Measurements from ENCODE around the gene NAV3. TPM values are rescaled to one million over a fixed set of nuclear protein-coding genes. Genes with fewer than 3 reads are reported as not detected.

Gene NAV3, protein sequence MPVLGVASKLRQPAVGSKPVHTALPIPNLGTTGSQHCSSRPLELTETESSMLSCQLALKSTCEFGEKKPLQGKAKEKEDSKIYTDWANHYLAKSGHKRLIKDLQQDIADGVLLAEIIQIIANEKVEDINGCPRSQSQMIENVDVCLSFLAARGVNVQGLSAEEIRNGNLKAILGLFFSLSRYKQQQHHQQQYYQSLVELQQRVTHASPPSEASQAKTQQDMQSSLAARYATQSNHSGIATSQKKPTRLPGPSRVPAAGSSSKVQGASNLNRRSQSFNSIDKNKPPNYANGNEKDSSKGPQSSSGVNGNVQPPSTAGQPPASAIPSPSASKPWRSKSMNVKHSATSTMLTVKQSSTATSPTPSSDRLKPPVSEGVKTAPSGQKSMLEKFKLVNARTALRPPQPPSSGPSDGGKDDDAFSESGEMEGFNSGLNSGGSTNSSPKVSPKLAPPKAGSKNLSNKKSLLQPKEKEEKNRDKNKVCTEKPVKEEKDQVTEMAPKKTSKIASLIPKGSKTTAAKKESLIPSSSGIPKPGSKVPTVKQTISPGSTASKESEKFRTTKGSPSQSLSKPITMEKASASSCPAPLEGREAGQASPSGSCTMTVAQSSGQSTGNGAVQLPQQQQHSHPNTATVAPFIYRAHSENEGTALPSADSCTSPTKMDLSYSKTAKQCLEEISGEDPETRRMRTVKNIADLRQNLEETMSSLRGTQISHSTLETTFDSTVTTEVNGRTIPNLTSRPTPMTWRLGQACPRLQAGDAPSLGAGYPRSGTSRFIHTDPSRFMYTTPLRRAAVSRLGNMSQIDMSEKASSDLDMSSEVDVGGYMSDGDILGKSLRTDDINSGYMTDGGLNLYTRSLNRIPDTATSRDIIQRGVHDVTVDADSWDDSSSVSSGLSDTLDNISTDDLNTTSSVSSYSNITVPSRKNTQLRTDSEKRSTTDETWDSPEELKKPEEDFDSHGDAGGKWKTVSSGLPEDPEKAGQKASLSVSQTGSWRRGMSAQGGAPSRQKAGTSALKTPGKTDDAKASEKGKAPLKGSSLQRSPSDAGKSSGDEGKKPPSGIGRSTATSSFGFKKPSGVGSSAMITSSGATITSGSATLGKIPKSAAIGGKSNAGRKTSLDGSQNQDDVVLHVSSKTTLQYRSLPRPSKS (N-terminal part only)
- total RNA-seq (under 1 TPM in 1 of 5 donors, not detected in 4; 0.26 TPM), total RNA-seq (0 reads per million in 29 experiments)
- 0.24 TPM for total RNA-seq (2013)

DNA sequence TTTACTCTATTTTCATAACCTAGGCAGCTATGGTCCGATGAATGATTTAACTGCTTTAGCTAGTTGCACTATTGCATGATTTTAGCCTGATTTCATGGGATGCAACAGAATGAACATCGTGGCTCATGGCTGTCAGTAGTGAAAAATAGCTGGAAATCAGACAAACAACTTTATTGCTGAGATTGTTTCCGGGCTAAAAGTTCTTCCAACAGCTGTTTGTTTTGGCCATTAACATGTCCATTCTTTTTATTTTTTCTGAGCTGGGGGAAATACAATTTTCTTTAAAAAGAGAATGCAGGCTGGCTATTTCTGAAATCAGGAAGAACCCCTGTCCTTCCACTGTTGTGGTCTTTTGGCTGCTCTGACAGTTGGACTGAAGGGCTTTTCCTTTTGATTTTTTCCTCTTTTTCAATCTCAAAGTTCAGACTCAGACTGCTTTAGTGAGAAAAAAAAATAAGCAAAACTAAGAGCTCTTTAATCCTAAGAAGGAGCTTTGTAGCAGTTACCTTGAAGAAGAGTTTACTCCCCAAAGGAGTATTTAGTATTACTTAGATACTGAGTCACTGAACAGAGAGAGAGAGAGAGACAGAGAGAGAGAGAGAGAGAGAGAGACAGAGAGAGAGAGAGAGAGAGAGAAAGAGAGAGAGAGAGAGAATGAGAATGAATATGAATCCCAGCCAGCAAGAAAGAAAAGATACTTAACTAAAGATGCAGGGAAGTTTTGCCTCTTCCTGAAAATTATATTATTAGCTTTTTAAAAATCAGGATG, at the start of gene NAV3:
NAV3 (plus strand) TSS at position 312 of the 769 bp plus-strand sequence. CDS start 568 bp downstream, outside the sequence.
- Histone ChIP-seq H3K9me3 (no peaks in the 10 kb centered on the region), H3K36me3 (ENCODE audit: control insufficient read depth in 2 of 2, extremely low read depth in 1 of 2, insufficient read depth in 1 of 2, low read length in 1 of 2) (no peaks in the 10 kb centered on the region), H3K4me1 (ENCODE audit: control insufficient read depth in 1 of 2, extremely low read depth in 1 of 2, insufficient read depth in 2 of 2, low read length in 2 of 2) (no peaks in the 10 kb centered on the region), H3K27me3 (replicated peaks in 1 of 2; ENCODE audit: control insufficient read depth in 2 of 2, extremely low read depth in 1 of 2, insufficient read depth in 2 of 2, low read length in 1 of 2) (no peaks in the 10 kb centered on the region), H3K27ac (ENCODE audit: low read length) (no peak within 1 kb of the TSS), H3K4me3 (ENCODE audit: control insufficient read depth in 1 of 2, extremely low read depth in 1 of 2, low read length in 1 of 2) (no peak within 1 kb of the TSS)
- Mint-ChIP-seq H3K36me3 (no peaks in the 10 kb centered on the region), H3K27me3 (no peaks in the 10 kb centered on the region), H3K4me1 (no peaks in the 10 kb centered on the region), H3K4me3 (no peak within 1 kb of the TSS), H3K9me3 (peaks cover 2 to 8% (median 4%) of the 10 kb centered on the region in 3 donors), H3K27ac (no peak within 1 kb of the TSS)
- ChIA-PET POLR2A (interaction anchor here in 1 of 2 donors (0.6 kb wide), 1 partner anchor 50 kb away, joined by 4 read pairs; no protein-coding TSS in a partner anchor), CTCF (no interaction called here)
- no peak for DNase-seq
- ATAC-seq (replicated peaks in 1 of 4), result no peak
- WGBS (ENCODE audit: insufficient coverage), result 0% methylated on average over 1 of the region's 3 CpGs

DNA sequence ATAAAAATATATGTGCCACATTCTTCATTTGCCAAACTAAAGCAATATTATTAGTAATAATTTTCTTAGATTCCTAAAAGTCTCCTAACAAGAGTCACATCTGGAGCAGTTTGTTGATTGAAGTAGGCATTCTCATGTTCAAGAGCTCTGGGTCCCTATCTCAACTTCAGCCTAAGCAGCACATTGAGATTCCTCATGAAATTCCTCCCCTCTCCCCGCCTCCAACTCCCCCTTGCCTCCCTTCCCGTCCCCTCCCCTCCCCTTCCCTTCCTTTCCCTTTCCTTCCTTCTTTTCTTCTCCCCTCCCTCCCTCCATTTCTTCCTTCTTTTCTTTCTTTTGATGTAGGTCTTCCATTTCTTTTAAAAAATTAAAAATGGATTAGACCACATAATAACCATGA, 48.7 kb upstream of the NAV3 start:
- Histone ChIP-seq H3K27me3 (replicated peaks in 1 of 2; ENCODE audit: control insufficient read depth in 2 of 2, extremely low read depth in 1 of 2, insufficient read depth in 2 of 2, low read length in 1 of 2) (no peaks in the 10 kb centered on the region), H3K4me3 (ENCODE audit: control insufficient read depth in 1 of 2, extremely low read depth in 1 of 2, low read length in 1 of 2) (no peak overlapping the region), H3K27ac (ENCODE audit: low read length) (no peak overlapping the region), H3K36me3 (ENCODE audit: control insufficient read depth in 2 of 2, extremely low read depth in 1 of 2, insufficient read depth in 1 of 2, low read length in 1 of 2) (no peaks in the 10 kb centered on the region), H3K9me3 (no peaks in the 10 kb centered on the region), H3K4me1 (ENCODE audit: control insufficient read depth in 1 of 2, extremely low read depth in 1 of 2, insufficient read depth in 2 of 2, low read length in 2 of 2) (no peaks in the 10 kb centered on the region)
- ATAC-seq (replicated peaks in 1 of 4), result no peak
- WGBS (ENCODE audit: insufficient coverage), result no CpG with 5 or more reads among the region's 2 CpGs
- no peaks in the 10 kb centered on the region for H3K4me1 Mint-ChIP-seq
- ChIA-PET CTCF (no interaction called here), POLR2A (no interaction called here)
- no peaks in the 10 kb centered on the region for H3K36me3 Mint-ChIP-seq
- H3K27me3 Mint-ChIP-seq, result no peaks in the 10 kb centered on the region
- H3K9me3 Mint-ChIP-seq, result peaks cover 0 to 15% (median 6%) of the 10 kb centered on the region in 3 donors
- H3K4me3 Mint-ChIP-seq, result no peak overlapping the region
- no peak for DNase-seq
- no peak overlapping the region for H3K27ac Mint-ChIP-seq

DNA sequence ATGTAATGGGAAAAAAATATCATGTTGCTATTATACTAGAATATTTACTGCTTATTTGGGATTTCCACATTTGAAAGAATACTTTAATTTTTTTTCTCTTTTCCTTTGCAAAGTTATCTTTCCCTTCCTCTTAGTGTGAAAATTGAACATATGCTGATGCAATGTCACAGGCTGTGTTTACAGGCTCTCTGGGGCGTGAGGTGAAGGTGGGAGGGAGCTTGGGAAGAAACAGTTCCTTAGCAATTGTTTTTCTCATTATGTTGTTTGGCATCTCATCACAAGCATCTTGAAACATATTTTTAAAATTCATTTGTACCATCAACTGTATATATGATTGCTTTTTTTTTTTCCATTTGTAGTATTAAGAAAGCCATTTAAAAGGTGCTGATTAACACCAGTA, 47.9 kb upstream of the NAV3 start:
- no CpG with 5 or more reads among the region's 1 CpG for WGBS (ENCODE audit: insufficient coverage)
- Histone ChIP-seq H3K36me3 (ENCODE audit: control insufficient read depth in 2 of 2, extremely low read depth in 1 of 2, insufficient read depth in 1 of 2, low read length in 1 of 2) (no peaks in the 10 kb centered on the region), H3K27me3 (replicated peaks in 1 of 2; ENCODE audit: control insufficient read depth in 2 of 2, extremely low read depth in 1 of 2, insufficient read depth in 2 of 2, low read length in 1 of 2) (no peaks in the 10 kb centered on the region), H3K9me3 (no peaks in the 10 kb centered on the region), H3K4me3 (ENCODE audit: control insufficient read depth in 1 of 2, extremely low read depth in 1 of 2, low read length in 1 of 2) (no peak overlapping the region), H3K4me1 (ENCODE audit: control insufficient read depth in 1 of 2, extremely low read depth in 1 of 2, insufficient read depth in 2 of 2, low read length in 2 of 2) (no peaks in the 10 kb centered on the region), H3K27ac (ENCODE audit: low read length) (no peak overlapping the region)
- peaks cover 0 to 11% (median 6%) of the 10 kb centered on the region in 3 donors for H3K9me3 Mint-ChIP-seq
- H3K4me1 Mint-ChIP-seq, result no peaks in the 10 kb centered on the region
- H3K36me3 Mint-ChIP-seq, result no peaks in the 10 kb centered on the region
- ChIA-PET POLR2A (interaction anchor here in 1 of 2 donors (0.5 kb wide), 1 partner anchor 11 kb away, joined by 3 read pairs; no protein-coding TSS in a partner anchor), CTCF (no interaction called here)
- no peak overlapping the region for H3K4me3 Mint-ChIP-seq
- no peak for DNase-seq
- no peak for ATAC-seq (replicated peaks in 1 of 4)
- H3K27me3 Mint-ChIP-seq, result no peaks in the 10 kb centered on the region
- H3K27ac Mint-ChIP-seq, result no peak overlapping the region

DNA sequence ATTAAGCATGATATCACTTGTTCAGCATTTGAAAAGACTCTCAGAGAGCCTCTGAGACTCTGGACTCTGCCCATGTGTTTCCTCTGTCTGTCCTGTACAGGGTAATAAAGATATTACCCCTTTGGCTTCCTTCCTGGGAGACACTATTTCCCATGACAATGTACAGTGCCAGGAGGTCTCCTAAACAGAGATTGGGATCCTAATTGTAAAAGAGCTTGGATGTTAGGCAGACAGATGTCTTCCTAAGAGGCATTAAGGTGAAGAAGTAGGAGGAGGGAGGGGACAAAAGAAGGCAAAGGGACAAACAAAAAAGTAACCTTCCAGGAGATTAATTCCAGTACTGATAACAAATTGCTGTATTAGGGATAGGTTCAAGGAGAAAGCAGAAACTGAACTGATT, 45.5 kb upstream of the NAV3 start:
- no peak for ATAC-seq (replicated peaks in 1 of 4)
- ChIA-PET CTCF (no interaction called here), POLR2A (no interaction called here)
- DNase-seq, result no peak
- H3K36me3 Mint-ChIP-seq, result no peaks in the 10 kb centered on the region
- H3K9me3 Mint-ChIP-seq, result peaks cover 2 to 17% (median 14%) of the 10 kb centered on the region in 3 donors
- H3K4me1 Mint-ChIP-seq, result no peaks in the 10 kb centered on the region
- H3K4me3 Mint-ChIP-seq, result no peak overlapping the region
- H3K27me3 ChIP-seq (replicated peaks in 1 of 2; ENCODE audit: control insufficient read depth in 2 of 2, extremely low read depth in 1 of 2, insufficient read depth in 2 of 2, low read length in 1 of 2), result no peaks in the 10 kb centered on the region
- H3K27me3 Mint-ChIP-seq, result no peaks in the 10 kb centered on the region
- H3K9me3 ChIP-seq, result no peaks in the 10 kb centered on the region
- H3K4me1 ChIP-seq (ENCODE audit: control insufficient read depth in 1 of 2, extremely low read depth in 1 of 2, insufficient read depth in 2 of 2, low read length in 2 of 2), result no peaks in the 10 kb centered on the region
- H3K27ac Mint-ChIP-seq, result no peak overlapping the region
- H3K27ac ChIP-seq (ENCODE audit: low read length), result no peak overlapping the region
- no peak overlapping the region for H3K4me3 ChIP-seq (ENCODE audit: control insufficient read depth in 1 of 2, extremely low read depth in 1 of 2, low read length in 1 of 2)
- no peaks in the 10 kb centered on the region for H3K36me3 ChIP-seq (ENCODE audit: control insufficient read depth in 2 of 2, extremely low read depth in 1 of 2, insufficient read depth in 1 of 2, low read length in 1 of 2)

DNA sequence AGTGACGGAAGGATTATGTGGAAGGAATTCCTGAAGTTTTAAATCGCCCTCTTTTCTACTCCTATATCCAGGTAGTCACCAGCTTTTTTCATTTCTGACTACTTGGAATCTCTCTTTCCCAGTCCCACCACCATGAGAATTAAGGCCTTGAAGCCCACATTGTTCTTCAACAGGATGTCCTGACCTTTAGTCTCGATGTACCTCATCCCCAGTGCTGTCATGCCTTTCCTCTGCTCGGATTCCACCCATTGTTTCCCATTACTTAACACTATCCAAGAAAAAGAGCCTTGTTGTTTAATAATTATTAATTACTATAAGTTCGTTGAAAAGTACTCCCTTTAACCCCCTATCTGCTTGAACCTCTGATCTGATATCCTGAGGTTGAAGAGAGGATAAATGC, 44.0 kb upstream of the NAV3 start:
- no peaks in the 10 kb centered on the region for H3K27me3 ChIP-seq (replicated peaks in 1 of 2; ENCODE audit: control insufficient read depth in 2 of 2, extremely low read depth in 1 of 2, insufficient read depth in 2 of 2, low read length in 1 of 2)
- ChIA-PET CTCF (no interaction called here), POLR2A (no interaction called here)

More for the DNA sequence above, 44.0 kb upstream of the NAV3 start:
- Mint-ChIP-seq H3K4me3 (no peak overlapping the region), H3K4me1 (no peaks in the 10 kb centered on the region), H3K27me3 (no peaks in the 10 kb centered on the region), H3K27ac (no peak overlapping the region), H3K36me3 (no peaks in the 10 kb centered on the region), H3K9me3 (peaks cover 2 to 21% (median 9%) of the 10 kb centered on the region in 3 donors)
- no peak overlapping the region for H3K27ac ChIP-seq (ENCODE audit: low read length)
- DNase-seq (no peak), ATAC-seq (replicated peaks in 1 of 4) (no peak)
- no peaks in the 10 kb centered on the region for H3K9me3 ChIP-seq
- WGBS (ENCODE audit: insufficient coverage), result 40% methylated on average over 2 of the region's 5 CpGs
- H3K4me3 ChIP-seq (ENCODE audit: control insufficient read depth in 1 of 2, extremely low read depth in 1 of 2, low read length in 1 of 2), result no peak overlapping the region
- H3K4me1 ChIP-seq (ENCODE audit: control insufficient read depth in 1 of 2, extremely low read depth in 1 of 2, insufficient read depth in 2 of 2, low read length in 2 of 2), result no peaks in the 10 kb centered on the region
- H3K36me3 ChIP-seq (ENCODE audit: control insufficient read depth in 2 of 2, extremely low read depth in 1 of 2, insufficient read depth in 1 of 2, low read length in 1 of 2), result no peaks in the 10 kb centered on the region
